PC-9 (cell line): ENCODE data around the gene GNAO1. TPM values are rescaled to one million over a fixed set of nuclear protein-coding genes. Genes with fewer than 3 reads are reported as not detected.

ENCODE experiments used
- BruUV-seq: library from RNA; stranded (reverse); fragments of 400-500 nt; replicated peaks from 2 replicates; lab custom pipeline; 2021; lab: Mats Ljungman, UMichigan
- CTCF ChIA-PET: fragments of 300-600 bp; sonication (Branson Sonifier 250); formaldehyde crosslinking; loops from one replicate; lab custom pipeline; 2022; ENCODE audit warnings: antibody characterized with exemption; lab: Charles Lee
- POLR2A ChIA-PET: fragments of 300-600 bp; sonication (Branson Sonifier 250); formaldehyde crosslinking; loops from one replicate; lab custom pipeline; 2022; ENCODE audit warnings: antibody characterized with exemption; ENCODE audit not compliant: unreplicated experiment; lab: Charles Lee
- DNase-seq, 2 experiments: peaks; one replicate each; pipeline versions ENCODE4 v3.0.0 to v3.0.0-alpha.2; 2015 to 2022; ENCODE audit warnings: mixed read lengths in 1 of 2
- H2AFZ ChIP-seq: fragments of 200-600 bp; sonication (generic); 2 replicates; pipeline ENCODE4 v1.8.1; 2017; ENCODE audit warnings: antibody characterized with exemption
- H3F3A ChIP-seq: fragments of 200-600 bp; sonication (generic); 2 replicates; pipeline ENCODE4 v1.8.1; 2017; ENCODE audit warnings: antibody characterized with exemption, mild to moderate bottlenecking, low read depth; ENCODE audit not compliant: insufficient read depth
- H3K27ac ChIP-seq: fragments of 200-600 bp; sonication (generic); 2 replicates; pipeline ENCODE4 v1.6.1; 2016; ENCODE audit warnings: mixed run types
- H3K27me3 ChIP-seq: fragments of 200-600 bp; sonication (generic); 2 replicates; pipeline ENCODE4 v1.6.1; 2016; ENCODE audit warnings: low read depth, mixed run types; ENCODE audit not compliant: insufficient read depth
- H3K36me3 ChIP-seq: fragments of 200-600 bp; sonication (generic); 2 replicates; pipeline ENCODE4 v1.6.1; 2016; ENCODE audit warnings: low read depth, mixed run types
- H3K4me1 ChIP-seq: fragments of 200-600 bp; sonication (generic); replicated peaks from 2 replicates; pipeline ENCODE4 v1.6.1; 2016; ENCODE audit warnings: mixed run types; ENCODE audit not compliant: insufficient read depth
- H3K4me2 ChIP-seq: fragments of 200-600 bp; sonication (generic); 2 replicates; pipeline ENCODE4 v1.6.1; 2017; ENCODE audit warnings: mixed run types
- H3K4me3 ChIP-seq: fragments of 200-600 bp; sonication (generic); 2 replicates; pipeline ENCODE4 v1.6.1; 2016; ENCODE audit warnings: mixed run types
- H3K79me2 ChIP-seq: fragments of 200-600 bp; sonication (generic); 2 replicates; pipeline ENCODE4 v1.6.1; 2017; ENCODE audit warnings: low read depth, mixed run types
- H3K9me2 ChIP-seq: fragments of 200-600 bp; sonication (generic); 2 replicates; pipeline ENCODE4 v1.8.1; 2017; ENCODE audit warnings: mild to moderate bottlenecking; ENCODE audit not compliant: insufficient read depth
- H3K9me3 ChIP-seq: fragments of 200-600 bp; sonication (generic); 2 replicates; pipeline ENCODE4 v1.8.1; 2016; ENCODE audit warnings: low read depth; ENCODE audit not compliant: insufficient read depth
- H4K20me1 ChIP-seq: fragments of 200-600 bp; sonication (generic); 2 replicates; pipeline ENCODE4 v1.8.1; 2017; ENCODE audit not compliant: insufficient read depth
- CTCF ChIP-seq: fragments of 200-600 bp; sonication (generic); conservative IDR thresholded peaks from 2 replicates; pipeline ENCODE4 v1.6.1; 2017; ENCODE audit warnings: mixed run types, antibody characterized with exemption, mild to moderate bottlenecking, moderate library complexity
- EZH2 ChIP-seq: fragments of 200-600 bp; sonication (generic); IDR thresholded peaks from 2 replicates; pipeline ENCODE4 v1.8.0; 2017; ENCODE audit warnings: antibody characterized with exemption, low read depth
- intact Hi-C: fragments of 100-400 bp; cut with micrococcal nuclease; formaldehyde crosslinking; loops from one replicate; pipeline ENCODE4 v1.10.0; 2022; ENCODE audit not compliant: unreplicated experiment
- microRNA-seq: library from miRNA; unstranded; fragments of <30 nt; microRNA quantifications from one replicate; pipeline ENCODE4 v1.2.0, GENCODE V29; 2021; ENCODE audit warnings: borderline number of aligned reads, borderline replicate concordance
- total RNA-seq: library from RNA; stranded (reverse); gene quantifications from 2 replicates; pipeline ENCODE4 v1.2.3, GENCODE V29; 2021

The GNAO1 gene
- total RNA-seq, 1 experiment from 2014 or later = 2.8 TPM

DNA sequence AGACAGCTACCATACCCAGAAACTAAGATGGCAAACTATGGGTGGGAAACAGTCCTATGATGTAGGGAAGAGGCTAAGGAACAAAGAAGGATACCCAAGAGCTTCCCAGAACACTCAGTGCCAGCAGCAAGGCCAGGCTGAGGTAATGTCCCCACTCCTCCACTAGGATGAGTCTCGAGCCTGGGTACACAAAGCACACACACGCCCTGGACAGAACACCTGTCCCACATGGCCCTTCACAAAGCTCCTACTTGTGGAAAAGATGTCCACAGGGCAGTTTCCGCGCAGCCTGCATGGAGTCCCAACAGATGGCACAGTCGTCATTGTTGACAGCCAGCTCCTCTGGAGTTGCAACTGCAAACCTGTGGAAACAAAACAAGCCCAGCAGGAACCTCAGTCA, 210.2 kb downstream of the GNAO1 start:
- Histone ChIP-seq H3K27ac (no peak overlapping the region), H3K79me2 (no peaks in the 10 kb centered on the region), H3K9me2 (no peaks in the 10 kb centered on the region), H2AFZ (no peak overlapping the region), H3F3A (peaks cover 8% of the 10 kb centered on the region), H4K20me1 (no peaks in the 10 kb centered on the region; the same call in 1 of the 2 replicates), H3K4me1 (no peaks in the 10 kb centered on the region), H3K4me3 (no peak overlapping the region), H3K27me3 (no peaks in the 10 kb centered on the region), H3K9me3 (no peaks in the 10 kb centered on the region), H3K4me2 (no peak overlapping the region), H3K36me3 (peaks cover 37% of the 10 kb centered on the region)
- BruUV-seq = no TSS peak
- no peak for DNase-seq
- ChIA-PET CTCF (no interaction called here), POLR2A (no interaction called here)
- intact Hi-C loops = no loop called here
- TF ChIP-seq CTCF (peak; percentile 50; the same call in 1 of the 2 replicates), EZH2 (no peak)

GRCh38 chr16:56405977-56406672, 214.8 kb downstream of the GNAO1 start:
- no peak for DNase-seq
- no peaks in the 10 kb centered on the region for H3K9me3 ChIP-seq
- H3K27me3 ChIP-seq = no peaks in the 10 kb centered on the region
- no peak overlapping the region for H3K4me2 ChIP-seq
- peaks cover 38% of the 10 kb centered on the region for H3K36me3 ChIP-seq
- POLR2A ChIA-PET = no interaction called here
- intact Hi-C loops = no loop called here
- no TSS peak for BruUV-seq
- peaks cover 43% of the 10 kb centered on the region for H3F3A ChIP-seq
- no peak overlapping the region for H3K4me3 ChIP-seq
- H2AFZ ChIP-seq = no peak overlapping the region
- no peaks in the 10 kb centered on the region for H4K20me1 ChIP-seq
- H3K9me2 ChIP-seq = no peaks in the 10 kb centered on the region
- no peak overlapping the region for H3K27ac ChIP-seq
- CTCF ChIA-PET = interaction anchor here (0.7 kb wide), 1 partner anchor 42 kb away, joined by 4 read pairs; no protein-coding TSS in a partner anchor
- H3K79me2 ChIP-seq = peaks cover 16% of the 10 kb centered on the region; the same call in 1 of the 2 replicates
- TF ChIP-seq EZH2 (no peak), CTCF (no peak)
- peaks cover 32% of the 10 kb centered on the region for H3K4me1 ChIP-seq

Small RNA genes within 50 kb of the gene (microRNA-seq; reads per million reads assigned to microRNA genes)
- gene MIR3935 = 29.6 reads per million, percentile 36 among the genes with 10 or more reads in this experiment

Other genes with a start within 250 kb of the GNAO1 start
- gene AMFR, start 234.1 kb downstream of the GNAO1 start, total RNA-seq = 89.4 and 132 TPM in 2 replicates